HL-60 (cell line): ENCODE results near the gene RNH1.

Experiments
- GABPA ChIP-seq: IDR thresholded peaks from 2 replicates; pipeline ENCODE4 v1.6.1; 2012; ENCODE audit warnings: low read depth
- POLR2AphosphoS5 ChIP-seq: IDR thresholded peaks from 2 replicates; pipeline ENCODE4 v1.6.1; 2012; ENCODE audit warnings: low read depth
- REST ChIP-seq: IDR thresholded peaks from 2 replicates; pipeline ENCODE4 v1.6.1; 2012; ENCODE audit warnings: low read depth; ENCODE audit not compliant: insufficient replicate concordance
- SPI1 ChIP-seq: IDR thresholded peaks from 2 replicates; pipeline ENCODE4 v1.6.1; 2012; ENCODE audit warnings: low read depth, mild to moderate bottlenecking, borderline replicate concordance
- TF ChIP-seq, protein P1 (sequence below): IDR thresholded peaks from one replicate; pipeline ENCODE4 v1.5.1; 2011; ENCODE audit warnings: low read length, control low read depth, inconsistent platforms; ENCODE audit not compliant: insufficient read depth

- TF ChIP-seq, protein P1, sequence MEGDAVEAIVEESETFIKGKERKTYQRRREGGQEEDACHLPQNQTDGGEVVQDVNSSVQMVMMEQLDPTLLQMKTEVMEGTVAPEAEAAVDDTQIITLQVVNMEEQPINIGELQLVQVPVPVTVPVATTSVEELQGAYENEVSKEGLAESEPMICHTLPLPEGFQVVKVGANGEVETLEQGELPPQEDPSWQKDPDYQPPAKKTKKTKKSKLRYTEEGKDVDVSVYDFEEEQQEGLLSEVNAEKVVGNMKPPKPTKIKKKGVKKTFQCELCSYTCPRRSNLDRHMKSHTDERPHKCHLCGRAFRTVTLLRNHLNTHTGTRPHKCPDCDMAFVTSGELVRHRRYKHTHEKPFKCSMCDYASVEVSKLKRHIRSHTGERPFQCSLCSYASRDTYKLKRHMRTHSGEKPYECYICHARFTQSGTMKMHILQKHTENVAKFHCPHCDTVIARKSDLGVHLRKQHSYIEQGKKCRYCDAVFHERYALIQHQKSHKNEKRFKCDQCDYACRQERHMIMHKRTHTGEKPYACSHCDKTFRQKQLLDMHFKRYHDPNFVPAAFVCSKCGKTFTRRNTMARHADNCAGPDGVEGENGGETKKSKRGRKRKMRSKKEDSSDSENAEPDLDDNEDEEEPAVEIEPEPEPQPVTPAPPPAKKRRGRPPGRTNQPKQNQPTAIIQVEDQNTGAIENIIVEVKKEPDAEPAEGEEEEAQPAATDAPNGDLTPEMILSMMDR, result no peak
- TF ChIP-seq GABPA, result no peak
- no peak for TF ChIP-seq POLR2AphosphoS5
- TF ChIP-seq REST, result no peak
- no peak for TF ChIP-seq SPI1
Observed at GRCh38 chr11:550746-551085, 43.7 kb upstream of the RNH1 start.
